PC-9 (cell line): ENCODE data around the gene CCDC102B. TPM values are rescaled to one million over a fixed set of nuclear protein-coding genes. Genes with fewer than 3 reads are reported as not detected.

ENCODE experiments used
- BruUV-seq: library from RNA; stranded (reverse); fragments of 400-500 nt; replicated peaks from 2 replicates; lab custom pipeline; 2021; lab: Mats Ljungman, UMichigan
- CTCF ChIA-PET: fragments of 300-600 bp; sonication (Branson Sonifier 250); formaldehyde crosslinking; loops from one replicate; lab custom pipeline; 2022; ENCODE audit warnings: antibody characterized with exemption; lab: Charles Lee
- POLR2A ChIA-PET: fragments of 300-600 bp; sonication (Branson Sonifier 250); formaldehyde crosslinking; loops from one replicate; lab custom pipeline; 2022; ENCODE audit warnings: antibody characterized with exemption; ENCODE audit not compliant: unreplicated experiment; lab: Charles Lee
- DNase-seq, 2 experiments: peaks; one replicate each; pipeline versions ENCODE4 v3.0.0 to v3.0.0-alpha.2; 2015 to 2022; ENCODE audit warnings: mixed read lengths in 1 of 2
- H2AFZ ChIP-seq: fragments of 200-600 bp; sonication (generic); 2 replicates; pipeline ENCODE4 v1.8.1; 2017; ENCODE audit warnings: antibody characterized with exemption
- H3F3A ChIP-seq: fragments of 200-600 bp; sonication (generic); 2 replicates; pipeline ENCODE4 v1.8.1; 2017; ENCODE audit warnings: antibody characterized with exemption, mild to moderate bottlenecking, low read depth; ENCODE audit not compliant: insufficient read depth
- H3K27ac ChIP-seq: fragments of 200-600 bp; sonication (generic); 2 replicates; pipeline ENCODE4 v1.6.1; 2016; ENCODE audit warnings: mixed run types
- H3K27me3 ChIP-seq: fragments of 200-600 bp; sonication (generic); 2 replicates; pipeline ENCODE4 v1.6.1; 2016; ENCODE audit warnings: low read depth, mixed run types; ENCODE audit not compliant: insufficient read depth
- H3K36me3 ChIP-seq: fragments of 200-600 bp; sonication (generic); 2 replicates; pipeline ENCODE4 v1.6.1; 2016; ENCODE audit warnings: low read depth, mixed run types
- H3K4me1 ChIP-seq: fragments of 200-600 bp; sonication (generic); replicated peaks from 2 replicates; pipeline ENCODE4 v1.6.1; 2016; ENCODE audit warnings: mixed run types; ENCODE audit not compliant: insufficient read depth
- H3K4me2 ChIP-seq: fragments of 200-600 bp; sonication (generic); 2 replicates; pipeline ENCODE4 v1.6.1; 2017; ENCODE audit warnings: mixed run types
- H3K4me3 ChIP-seq: fragments of 200-600 bp; sonication (generic); 2 replicates; pipeline ENCODE4 v1.6.1; 2016; ENCODE audit warnings: mixed run types
- H3K79me2 ChIP-seq: fragments of 200-600 bp; sonication (generic); 2 replicates; pipeline ENCODE4 v1.6.1; 2017; ENCODE audit warnings: low read depth, mixed run types
- H3K9me2 ChIP-seq: fragments of 200-600 bp; sonication (generic); 2 replicates; pipeline ENCODE4 v1.8.1; 2017; ENCODE audit warnings: mild to moderate bottlenecking; ENCODE audit not compliant: insufficient read depth
- H3K9me3 ChIP-seq: fragments of 200-600 bp; sonication (generic); 2 replicates; pipeline ENCODE4 v1.8.1; 2016; ENCODE audit warnings: low read depth; ENCODE audit not compliant: insufficient read depth
- H4K20me1 ChIP-seq: fragments of 200-600 bp; sonication (generic); 2 replicates; pipeline ENCODE4 v1.8.1; 2017; ENCODE audit not compliant: insufficient read depth
- EZH2 ChIP-seq: fragments of 200-600 bp; sonication (generic); IDR thresholded peaks from 2 replicates; pipeline ENCODE4 v1.8.0; 2017; ENCODE audit warnings: antibody characterized with exemption, low read depth
- intact Hi-C: fragments of 100-400 bp; cut with micrococcal nuclease; formaldehyde crosslinking; loops from one replicate; pipeline ENCODE4 v1.10.0; 2022; ENCODE audit not compliant: unreplicated experiment
- total RNA-seq: library from RNA; stranded (reverse); gene quantifications from 2 replicates; pipeline ENCODE4 v1.2.3, GENCODE V29; 2021
- TF ChIP-seq, protein P1 (sequence below): fragments of 200-600 bp; sonication (generic); conservative IDR thresholded peaks from 2 replicates; pipeline ENCODE4 v1.6.1; 2017; ENCODE audit warnings: mixed run types, antibody characterized with exemption, mild to moderate bottlenecking, moderate library complexity

CCDC102B gene
- total RNA-seq, 1 experiment from 2014 or later: 1.9 TPM

DNA sequence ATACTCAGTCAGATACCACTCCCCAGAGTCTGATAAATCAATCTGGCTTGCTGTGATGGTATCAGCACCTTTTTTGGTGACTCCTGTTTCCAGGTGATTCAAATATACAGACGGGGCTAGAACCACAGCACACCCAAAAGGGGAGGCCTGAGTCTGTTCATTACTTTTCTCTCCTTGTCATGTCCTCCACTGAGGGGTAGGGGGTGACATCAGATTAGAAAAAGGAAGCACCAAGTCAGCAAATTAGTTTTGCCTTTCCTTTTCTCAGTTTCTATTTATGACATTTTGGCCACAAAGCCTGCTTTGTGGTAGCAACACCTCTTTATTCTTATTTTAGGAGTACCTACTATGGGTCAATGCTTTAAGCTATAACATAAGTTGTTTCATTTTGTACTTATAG, 127.4 kb downstream of the CCDC102B start:
- H3K27ac ChIP-seq: no peak overlapping the region
- TF ChIP-seq EZH2: no peak
- TF ChIP-seq, protein P1, sequence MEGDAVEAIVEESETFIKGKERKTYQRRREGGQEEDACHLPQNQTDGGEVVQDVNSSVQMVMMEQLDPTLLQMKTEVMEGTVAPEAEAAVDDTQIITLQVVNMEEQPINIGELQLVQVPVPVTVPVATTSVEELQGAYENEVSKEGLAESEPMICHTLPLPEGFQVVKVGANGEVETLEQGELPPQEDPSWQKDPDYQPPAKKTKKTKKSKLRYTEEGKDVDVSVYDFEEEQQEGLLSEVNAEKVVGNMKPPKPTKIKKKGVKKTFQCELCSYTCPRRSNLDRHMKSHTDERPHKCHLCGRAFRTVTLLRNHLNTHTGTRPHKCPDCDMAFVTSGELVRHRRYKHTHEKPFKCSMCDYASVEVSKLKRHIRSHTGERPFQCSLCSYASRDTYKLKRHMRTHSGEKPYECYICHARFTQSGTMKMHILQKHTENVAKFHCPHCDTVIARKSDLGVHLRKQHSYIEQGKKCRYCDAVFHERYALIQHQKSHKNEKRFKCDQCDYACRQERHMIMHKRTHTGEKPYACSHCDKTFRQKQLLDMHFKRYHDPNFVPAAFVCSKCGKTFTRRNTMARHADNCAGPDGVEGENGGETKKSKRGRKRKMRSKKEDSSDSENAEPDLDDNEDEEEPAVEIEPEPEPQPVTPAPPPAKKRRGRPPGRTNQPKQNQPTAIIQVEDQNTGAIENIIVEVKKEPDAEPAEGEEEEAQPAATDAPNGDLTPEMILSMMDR: peak; percentile 30; the same call in 1 of the 2 replicates
- no peaks in the 10 kb centered on the region for H3K27me3 ChIP-seq
- POLR2A ChIA-PET: no interaction called here
- intact Hi-C loops: no loop called here
- CTCF ChIA-PET: no interaction called here
- H3K79me2 ChIP-seq: no peaks in the 10 kb centered on the region
- H2AFZ ChIP-seq: no peak overlapping the region
- no TSS peak for BruUV-seq
- H3K4me1 ChIP-seq: no peaks in the 10 kb centered on the region
- H4K20me1 ChIP-seq: 0 out of 2 replicates have a peak, but pooled peaks cover 3% of the 10 kb centered on the region
- H3K36me3 ChIP-seq: no peaks in the 10 kb centered on the region
- DNase-seq: no peak
- H3K9me2 ChIP-seq: no peaks in the 10 kb centered on the region
- H3K4me3 ChIP-seq: no peak overlapping the region
- no peak overlapping the region for H3K4me2 ChIP-seq
- H3F3A ChIP-seq: no peaks in the 10 kb centered on the region
- H3K9me3 ChIP-seq: no peaks in the 10 kb centered on the region

DNA sequence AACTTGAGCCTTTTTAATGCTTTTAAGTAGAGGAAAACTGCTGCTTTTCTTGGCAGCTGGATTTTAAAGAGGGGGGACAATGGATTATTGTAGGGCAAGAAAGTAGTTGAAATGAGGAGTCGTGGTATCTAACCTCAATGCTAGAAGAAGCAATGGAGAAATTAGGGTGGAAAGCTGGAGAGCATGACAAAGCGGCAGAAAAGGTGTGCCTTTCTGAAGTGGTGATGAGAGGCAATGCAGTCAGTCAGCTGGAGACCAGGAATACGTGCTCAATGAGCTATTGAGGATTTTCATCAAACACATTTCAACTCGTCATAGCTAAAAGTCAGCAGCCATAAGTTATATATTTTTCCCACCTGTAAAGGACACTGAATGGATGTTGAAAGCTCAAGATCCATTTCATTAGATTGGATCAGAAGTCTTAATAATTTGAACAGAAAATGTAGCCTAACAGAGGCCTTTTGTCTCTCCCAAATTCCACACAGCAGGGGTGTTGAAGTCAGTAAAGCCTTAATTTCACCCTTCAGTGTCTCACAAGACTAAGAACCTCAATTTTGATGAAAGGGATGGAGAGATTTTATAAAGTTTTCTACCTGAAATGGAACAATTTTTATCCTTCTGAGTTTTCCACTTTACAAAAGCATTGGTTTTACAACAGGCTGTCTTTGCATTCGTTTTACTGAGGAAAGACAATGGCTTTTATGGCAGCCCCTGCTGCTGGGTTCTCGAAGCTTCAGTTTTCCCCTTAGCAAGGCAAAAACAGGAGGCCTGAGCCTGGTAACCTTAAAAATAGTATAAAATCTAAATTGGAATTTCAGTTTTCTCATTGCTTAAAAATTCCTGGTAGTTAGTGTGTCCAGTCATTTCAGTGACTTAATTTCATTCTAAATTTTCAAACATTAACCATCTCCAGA, 131.1 kb downstream of the CCDC102B start:
- Histone ChIP-seq H3K9me3 (no peaks in the 10 kb centered on the region), H3K27ac (no peak overlapping the region), H3K27me3 (no peaks in the 10 kb centered on the region), H3K36me3 (no peaks in the 10 kb centered on the region), H3F3A (no peaks in the 10 kb centered on the region), H3K79me2 (no peaks in the 10 kb centered on the region), H3K4me2 (no peak overlapping the region), H2AFZ (no peak overlapping the region), H3K4me1 (no peaks in the 10 kb centered on the region), H3K4me3 (no peak overlapping the region), H3K9me2 (no peaks in the 10 kb centered on the region), H4K20me1 (0 out of 2 replicates have a peak, but pooled peaks cover 3% of the 10 kb centered on the region)
- TF ChIP-seq, protein P1: no peak
- no peak for TF ChIP-seq EZH2
- ChIA-PET CTCF (no interaction called here), POLR2A (no interaction called here)
- no TSS peak for BruUV-seq
- intact Hi-C loops: no loop called here
- no peak for DNase-seq

DNA sequence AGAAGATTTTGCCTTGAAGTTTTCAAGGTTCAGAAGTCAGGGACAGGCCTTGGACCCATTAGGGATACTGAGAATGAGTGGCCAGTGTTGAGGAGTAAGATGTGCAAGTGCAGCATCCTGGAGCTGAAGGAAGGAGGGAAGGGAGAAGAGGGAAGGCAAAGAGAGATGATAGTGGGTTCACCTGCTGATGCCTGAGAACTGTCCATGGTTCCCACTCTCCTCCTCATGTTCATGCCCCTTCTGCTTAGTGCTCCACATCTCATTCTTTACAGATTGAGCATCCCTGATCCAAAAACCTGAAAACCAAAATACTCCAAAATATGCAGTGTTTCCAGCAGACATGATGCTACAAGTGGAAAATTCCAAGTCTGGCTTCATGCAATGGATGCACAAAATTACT, 137.8 kb downstream of the CCDC102B start:
- TF ChIP-seq EZH2: no peak
- TF ChIP-seq, protein P1: no peak
- Histone ChIP-seq H3K36me3 (no peaks in the 10 kb centered on the region), H3K79me2 (no peaks in the 10 kb centered on the region), H3K4me3 (no peak overlapping the region), H3K27me3 (no peaks in the 10 kb centered on the region), H2AFZ (no peak overlapping the region), H3K27ac (no peak overlapping the region), H3K4me1 (no peaks in the 10 kb centered on the region), H3F3A (no peaks in the 10 kb centered on the region), H3K9me2 (no peaks in the 10 kb centered on the region), H3K4me2 (no peak overlapping the region), H4K20me1 (no peaks in the 10 kb centered on the region), H3K9me3 (no peaks in the 10 kb centered on the region)
- intact Hi-C loops: no loop called here
- DNase-seq: no peak
- BruUV-seq: no TSS peak
- ChIA-PET POLR2A (no interaction called here), CTCF (no interaction called here)
